GM19372 (cell line): ENCODE results near the gene HTD2.
"Not testable (repeated sequence)": the region's sequence is repeated elsewhere in the genome, so short reads cannot be mapped to it uniquely, and the experiment has no call there.

Experiments used
- ATAC-seq: cut with Tn5 transposase; IDR thresholded peaks from one replicate; pipeline ENCODE4 v1.9.1; 2021; ENCODE audit warnings: mild to moderate bottlenecking, low read depth, moderate library complexity; ENCODE audit not compliant: unreplicated experiment

Gene HTD2

GRCh38 chr3:58329922-58330413, 23.6 kb downstream of the HTD2 start:
- ATAC-seq: no peak

- no peak for ATAC-seq
Observed at GRCh38 chr3:58331593-58332152, 25.4 kb downstream of the HTD2 start.

- peak; percentile 89 for ATAC-seq
Observed at GRCh38 chr3:58332575-58333188, 26.4 kb downstream of the HTD2 start, which contains the start of gene PXK. Gene PXK (plus strand): TSS chr3:58332892. CDS start chr3:58332989, 97 bp downstream.

GRCh38 chr3:58333206-58334012, 27.1 kb downstream of the HTD2 start:
- ATAC-seq: no peak

GRCh38 chr3:58334013-58334321, 27.6 kb downstream of the HTD2 start:
- no peak for ATAC-seq

GRCh38 chr3:58334506-58334884, 28.2 kb downstream of the HTD2 start:
- no peak for ATAC-seq

GRCh38 chr3:58335652-58335947, 29.3 kb downstream of the HTD2 start:
- no peak for ATAC-seq

GRCh38 chr3:58336135-58336882, 30.0 kb downstream of the HTD2 start:
- no peak for ATAC-seq

GRCh38 chr3:58337190-58337589, 30.9 kb downstream of the HTD2 start:
- ATAC-seq: no peak

GRCh38 chr3:58339146-58339545, 32.8 kb downstream of the HTD2 start:
- ATAC-seq: not testable (repeated sequence)

GRCh38 chr3:58340594-58341244, 34.4 kb downstream of the HTD2 start:
- ATAC-seq: no peak

- no peak for ATAC-seq
Observed at GRCh38 chr3:58341376-58341775, 35.1 kb downstream of the HTD2 start.

GRCh38 chr3:58342676-58343075, 36.4 kb downstream of the HTD2 start:
- no peak for ATAC-seq

- ATAC-seq: no peak
Observed at GRCh38 chr3:58345457-58345856, 39.1 kb downstream of the HTD2 start.

GRCh38 chr3:58346368-58346767, 40.0 kb downstream of the HTD2 start:
- ATAC-seq: no peak

GRCh38 chr3:58347984-58348383, 41.7 kb downstream of the HTD2 start:
- ATAC-seq: no peak

GRCh38 chr3:58349792-58350626, 43.7 kb downstream of the HTD2 start:
- peak; percentile 73 for ATAC-seq

GRCh38 chr3:58350627-58351013, 44.3 kb downstream of the HTD2 start:
- ATAC-seq: no peak

GRCh38 chr3:58351920-58352319, 45.6 kb downstream of the HTD2 start:
- ATAC-seq: no peak

GRCh38 chr3:58352626-58353025, 46.3 kb downstream of the HTD2 start:
- no peak for ATAC-seq
